C4-2B (cell line): Measurements from ENCODE around the gene KREMEN1.

ENCODE experiments used
- CTCF ChIP-seq: fragments of 450-650 bp; conservative IDR thresholded peaks from 2 replicates; pipeline ENCODE4 v1.5.1; 2017; ENCODE audit warnings: mild to moderate bottlenecking
- ZFX ChIP-seq: fragments of 450-650 bp; IDR thresholded peaks from 2 replicates; pipeline ENCODE4 v1.6.1; 2017

- TF ChIP-seq CTCF (no peak), ZFX (no peak)
Observed at GRCh38 chr22:29050457-29050856, 22.4 kb upstream of the KREMEN1 start.
